GDM1 (cell line): ENCODE measurements around the gene LRP2BP.
"Not testable (repeated sequence)": the region's sequence is repeated elsewhere in the genome, so short reads cannot be mapped to it uniquely, and the experiment has no call there.

Source experiments
- DNase-seq: peaks from one replicate; lab custom pipeline; 2025; lab: John Stamatoyannopoulos, UW

LRP2BP gene

GRCh38 chr4:185325721-185326120, 70.0 kb downstream of the LRP2BP start:
- DNase-seq: not testable (repeated sequence)

- not testable (repeated sequence) for DNase-seq
These were observed 71.4 kb downstream of the LRP2BP start for GRCh38 chr4:185324361-185324760.

DNA sequence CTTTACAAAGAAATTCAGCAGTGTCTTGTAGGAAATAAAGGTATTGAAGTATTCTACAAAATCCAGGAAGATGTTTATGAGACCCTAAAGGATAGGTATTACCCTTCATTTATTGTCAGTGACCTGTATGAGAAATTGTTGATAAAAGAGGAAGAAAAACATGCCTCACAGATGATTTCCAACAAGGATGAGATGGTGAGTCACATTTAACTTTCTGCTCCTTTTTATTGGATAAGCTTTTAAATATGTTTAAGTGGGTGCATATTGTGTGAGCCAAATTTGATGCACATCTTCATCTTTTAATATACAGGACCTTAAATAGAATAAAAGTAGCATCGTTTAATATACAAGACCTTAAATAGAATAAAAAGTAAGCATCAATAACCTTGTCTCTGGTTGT, 72.1 kb downstream of the LRP2BP start:
- DNase-seq: no peak

DNA sequence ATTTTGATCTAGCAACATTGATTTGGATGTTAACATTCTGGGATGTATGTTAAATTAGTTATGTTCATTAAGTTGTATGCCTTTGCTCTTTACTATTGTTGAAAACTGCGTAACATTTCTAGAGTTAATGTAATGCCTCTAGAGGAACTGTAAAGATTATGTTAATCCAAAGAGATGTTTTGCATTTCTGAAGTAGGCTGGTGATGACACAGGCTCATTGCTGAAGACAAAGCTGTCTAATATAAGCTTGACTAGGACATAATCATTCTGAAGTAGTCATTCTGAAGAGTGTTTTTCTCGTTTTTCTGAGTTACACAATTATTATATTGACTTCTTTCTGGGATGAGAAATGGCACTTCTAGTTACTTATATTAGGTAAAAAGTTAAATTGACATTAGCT, 72.9 kb downstream of the LRP2BP start:
- no peak for DNase-seq

- no peak for DNase-seq
These were observed 77.0 kb downstream of the LRP2BP start for GRCh38 chr4:185318679-185319078.

DNA sequence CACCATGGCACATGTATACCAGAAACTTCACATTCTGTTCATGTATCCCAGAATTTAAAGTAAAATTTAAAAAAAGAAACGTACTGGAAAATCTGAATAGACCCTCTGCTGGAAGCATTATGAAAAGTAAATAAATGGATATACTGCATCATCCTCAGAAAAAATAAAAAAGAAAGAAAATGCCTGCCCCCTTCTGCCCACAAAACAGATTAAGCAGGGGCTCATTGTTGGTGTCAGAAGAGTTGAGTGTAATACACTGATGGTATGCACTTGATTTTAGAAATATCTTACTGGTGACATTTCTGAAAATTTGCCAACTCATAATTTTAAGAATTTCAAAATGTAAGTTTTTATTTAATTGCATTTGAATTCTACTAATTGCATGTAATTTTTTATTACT, 77.8 kb downstream of the LRP2BP start:
- DNase-seq: no peak

GRCh38 chr4:185317462-185317861, 78.3 kb downstream of the LRP2BP start:
- not testable (repeated sequence) for DNase-seq
